Body of pancreas (tissue), 4 donors: Measurements from ENCODE around the gene STK32B. TPM values are rescaled to one million over a fixed set of nuclear protein-coding genes. Genes with fewer than 3 reads are reported as not detected.

ENCODE experiments used
- ATAC-seq: fragments of 150-250 bp; one replicate; pipeline ENCODE4 v1.9.1; 2016
- DNase-seq, 4 donors: peaks; one replicate each; pipeline ENCODE4 v3.0.0-alpha.2; 2019
- H3K27ac ChIP-seq, 4 donors: fragments of 200-600 bp; sonication (generic); 1 replicate in 3 of 4; 2 replicates in 1 of 4; pipeline versions ENCODE4 v1.5.1 to v1.6.1; 2016 to 2019; ENCODE audit warnings: mild to moderate bottlenecking in 1 of 4, mixed read lengths in 1 of 4, moderate library complexity in 1 of 4
- H3K27me3 ChIP-seq, 2 donors: fragments of 200-600 bp; sonication (generic); one replicate each; pipeline ENCODE4 v1.6.0; 2016; ENCODE audit warnings: mild to moderate bottlenecking in 1 of 2
- H3K36me3 ChIP-seq, 2 donors: fragments of 200-600 bp; sonication (generic); replicated peaks in 1 of 2; 2 replicates each; pipeline ENCODE4 v1.5.1; 2016; ENCODE audit warnings: low read depth in 2 of 2; ENCODE audit not compliant: insufficient read depth in 1 of 2
- H3K4me1 ChIP-seq: fragments of 200-600 bp; sonication (generic); one replicate; pipeline ENCODE4 v1.6.0; 2016
- H3K4me3 ChIP-seq, 2 donors: fragments of 200-600 bp; sonication (generic); 1 replicate in 1 of 2; 2 replicates in 1 of 2; pipeline ENCODE4 v1.5.1; 2016 to 2019
- H3K9me3 ChIP-seq, 3 donors: fragments of 200-600 bp; sonication (generic); 1 replicate in 2 of 3; 2 replicates in 1 of 3; pipeline ENCODE4 v1.5.1; 2016
- POLR2A ChIP-seq, 3 donors: fragments of 450-650 bp; IDR thresholded peaks; one replicate each; pipeline ENCODE4 v1.6.1; 2016; ENCODE audit warnings: antibody characterized with exemption in 3 of 3, mild to moderate bottlenecking in 2 of 3
- WGBS, 2 donors: methylation state at CpG; one replicate each; pipeline ENCODE4 v1.1.5; 2017; 5-methylcytosine and 5-hydroxymethylcytosine counted together
- intact Hi-C: fragments of 100-400 bp; cut with DNase I; formaldehyde crosslinking; loops from one replicate; pipeline ENCODE4 v1.15.1; 2023
- total RNA-seq, 2 donors: library from RNA; depleted of rRNA; stranded (reverse); fragments of >200 nt; gene quantifications; one replicate each; pipeline ENCODE4 v1.1.0, GENCODE V29; 2016
- TF ChIP-seq, protein P1 (sequence below), 7 experiments: fragments of 450-650 bp in 4 of 7; fragments of 200-600 bp in 3 of 7; sonication (generic) in 3 of 7; IDR thresholded peaks; one replicate each; pipeline ENCODE4 v1.5.1; 2016 to 2019; ENCODE audit warnings: antibody characterized with exemption in 7 of 7

STK32B gene
- total RNA-seq, 2 donors from 2014 or later, result 1.3 to 4.9 TPM

DNA sequence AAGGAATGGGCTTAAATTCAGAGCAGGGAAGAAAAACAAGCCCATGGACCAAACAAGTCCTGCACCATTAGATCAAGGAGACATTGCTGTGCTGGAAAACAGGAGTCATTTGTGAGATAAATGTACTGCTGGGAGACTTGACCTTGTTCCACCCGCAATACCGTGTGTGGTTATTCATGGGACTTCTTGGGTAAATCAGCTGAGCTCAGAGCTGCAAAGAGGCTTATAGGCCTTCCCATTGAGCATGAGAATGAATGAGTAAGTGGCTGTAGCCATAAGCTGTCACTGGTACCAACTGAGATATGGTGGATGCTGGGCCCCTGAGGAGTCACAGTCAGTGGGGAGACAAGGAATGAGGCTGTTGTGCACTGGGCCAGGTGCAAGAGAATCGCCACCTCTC is 29.7 kb upstream of the STK32B start:
- no peak for TF ChIP-seq POLR2A (IDR thresholded peaks at IDR 0.05)
- TF ChIP-seq, protein P1, sequence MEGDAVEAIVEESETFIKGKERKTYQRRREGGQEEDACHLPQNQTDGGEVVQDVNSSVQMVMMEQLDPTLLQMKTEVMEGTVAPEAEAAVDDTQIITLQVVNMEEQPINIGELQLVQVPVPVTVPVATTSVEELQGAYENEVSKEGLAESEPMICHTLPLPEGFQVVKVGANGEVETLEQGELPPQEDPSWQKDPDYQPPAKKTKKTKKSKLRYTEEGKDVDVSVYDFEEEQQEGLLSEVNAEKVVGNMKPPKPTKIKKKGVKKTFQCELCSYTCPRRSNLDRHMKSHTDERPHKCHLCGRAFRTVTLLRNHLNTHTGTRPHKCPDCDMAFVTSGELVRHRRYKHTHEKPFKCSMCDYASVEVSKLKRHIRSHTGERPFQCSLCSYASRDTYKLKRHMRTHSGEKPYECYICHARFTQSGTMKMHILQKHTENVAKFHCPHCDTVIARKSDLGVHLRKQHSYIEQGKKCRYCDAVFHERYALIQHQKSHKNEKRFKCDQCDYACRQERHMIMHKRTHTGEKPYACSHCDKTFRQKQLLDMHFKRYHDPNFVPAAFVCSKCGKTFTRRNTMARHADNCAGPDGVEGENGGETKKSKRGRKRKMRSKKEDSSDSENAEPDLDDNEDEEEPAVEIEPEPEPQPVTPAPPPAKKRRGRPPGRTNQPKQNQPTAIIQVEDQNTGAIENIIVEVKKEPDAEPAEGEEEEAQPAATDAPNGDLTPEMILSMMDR (IDR thresholded peaks at IDR 0.05), result no peak
- DNase-seq (no peak), ATAC-seq (no peak)
- Histone ChIP-seq H3K4me3 (no peak overlapping the region), H3K9me3 (no peaks in the 10 kb centered on the region), H3K27me3 (no peaks in the 10 kb centered on the region), H3K4me1 (no peaks in the 10 kb centered on the region), H3K27ac (no peak overlapping the region), H3K36me3 (no peaks in the 10 kb centered on the region)
- 40 to 42% methylated on average over 3 of the region's 3 CpGs for WGBS, 2 donors
- intact Hi-C loops, result no loop called here

DNA sequence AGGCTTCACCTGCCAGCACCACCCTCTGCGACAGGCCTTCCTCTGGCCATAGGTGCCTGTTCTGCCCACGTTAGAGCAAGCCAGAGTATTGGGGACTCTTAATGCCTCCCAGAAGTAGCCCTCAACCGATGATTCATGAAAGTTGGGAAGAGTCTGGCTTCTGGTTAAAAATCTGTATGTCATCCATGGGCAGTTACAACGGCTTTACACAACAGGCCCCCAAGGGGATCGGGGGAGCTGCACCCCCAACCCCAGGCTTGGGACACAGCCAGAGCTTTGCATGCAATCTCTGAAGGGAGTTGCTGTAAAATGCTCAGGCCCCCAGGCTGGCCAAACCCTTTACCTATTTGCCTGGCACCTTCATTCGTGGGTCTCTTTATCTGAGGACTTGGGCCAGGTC is 26.6 kb upstream of the STK32B start:
- TF ChIP-seq, protein P1 (IDR thresholded peaks at IDR 0.05), result no peak
- TF ChIP-seq POLR2A (IDR thresholded peaks at IDR 0.05), result no peak
- Histone ChIP-seq H3K36me3 (no peaks in the 10 kb centered on the region), H3K27me3 (no peaks in the 10 kb centered on the region), H3K4me1 (no peaks in the 10 kb centered on the region), H3K4me3 (no peak overlapping the region), H3K27ac (no peak overlapping the region), H3K9me3 (peaks cover 0 to 4% (median 0%) of the 10 kb centered on the region in 3 donors)
- WGBS, 2 donors, result 52 to 60% methylated on average over 6 of the region's 6 CpGs
- DNase-seq (peak in 1 of 4 donors; percentile 22), ATAC-seq (no peak)
- intact Hi-C loops, result no loop called here

DNA sequence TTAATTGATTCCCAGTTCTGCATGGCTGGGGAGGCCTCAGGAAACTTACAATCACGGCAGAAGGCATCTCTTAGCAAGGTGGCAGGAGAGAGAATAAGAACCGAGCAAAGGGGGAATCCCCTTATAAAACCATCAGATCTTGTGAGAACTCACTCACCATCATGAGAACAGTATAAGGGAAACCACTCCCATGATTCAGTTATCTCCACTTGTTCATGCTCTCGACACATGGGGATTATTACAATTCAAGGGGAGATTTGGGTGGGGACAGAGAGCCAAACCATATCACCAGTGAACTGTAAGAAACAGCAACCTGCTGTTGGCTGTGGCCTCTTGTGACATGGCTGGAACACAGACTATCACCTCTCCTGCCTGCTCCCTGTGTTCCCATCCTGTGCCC is 24.9 kb upstream of the STK32B start:
- Histone ChIP-seq H3K4me1 (no peaks in the 10 kb centered on the region), H3K27ac (no peak overlapping the region), H3K9me3 (peaks cover 0 to 4% (median 0%) of the 10 kb centered on the region in 3 donors), H3K27me3 (no peaks in the 10 kb centered on the region), H3K36me3 (no peaks in the 10 kb centered on the region), H3K4me3 (no peak overlapping the region)
- TF ChIP-seq, protein P1 (IDR thresholded peaks at IDR 0.05), result no peak
- TF ChIP-seq POLR2A (IDR thresholded peaks at IDR 0.05), result no peak
- WGBS, 2 donors, result 53 to 60% methylated on average over 3 of the region's 3 CpGs
- intact Hi-C loops, result no loop called here
- ATAC-seq (no peak), DNase-seq (no peak)

DNA sequence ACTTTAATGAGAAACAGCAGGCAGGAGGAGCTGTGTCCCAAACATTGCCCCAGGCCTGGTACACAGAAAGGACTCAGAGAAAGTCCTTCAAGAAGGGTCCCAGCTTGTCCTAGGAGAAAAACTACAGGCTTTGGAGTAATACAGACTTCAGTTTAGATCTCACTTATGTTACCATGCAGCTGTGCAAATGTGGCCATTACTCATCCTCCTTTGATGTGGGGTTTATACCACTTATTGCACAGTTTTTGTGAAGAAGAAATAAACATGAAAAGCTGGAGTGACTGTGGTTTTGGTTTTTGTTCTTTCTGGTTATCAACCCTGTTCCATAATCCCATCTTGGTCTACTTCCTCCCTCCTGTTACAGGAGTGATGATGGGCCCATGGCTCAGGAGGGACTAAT is 23.9 kb upstream of the STK32B start:
- H3K36me3 ChIP-seq, result no peaks in the 10 kb centered on the region
- ATAC-seq, result no peak
- intact Hi-C loops, result no loop called here
- no peak overlapping the region for H3K4me3 ChIP-seq
- TF ChIP-seq, protein P1 (IDR thresholded peaks at IDR 0.05), result no peak
- TF ChIP-seq POLR2A (IDR thresholded peaks at IDR 0.05), result no peak
- no peak overlapping the region for H3K27ac ChIP-seq
- H3K27me3 ChIP-seq, result no peaks in the 10 kb centered on the region
- no peaks in the 10 kb centered on the region for H3K4me1 ChIP-seq
- peaks cover 0 to 4% (median 0%) of the 10 kb centered on the region in 3 donors for H3K9me3 ChIP-seq
- no peak for DNase-seq

DNA sequence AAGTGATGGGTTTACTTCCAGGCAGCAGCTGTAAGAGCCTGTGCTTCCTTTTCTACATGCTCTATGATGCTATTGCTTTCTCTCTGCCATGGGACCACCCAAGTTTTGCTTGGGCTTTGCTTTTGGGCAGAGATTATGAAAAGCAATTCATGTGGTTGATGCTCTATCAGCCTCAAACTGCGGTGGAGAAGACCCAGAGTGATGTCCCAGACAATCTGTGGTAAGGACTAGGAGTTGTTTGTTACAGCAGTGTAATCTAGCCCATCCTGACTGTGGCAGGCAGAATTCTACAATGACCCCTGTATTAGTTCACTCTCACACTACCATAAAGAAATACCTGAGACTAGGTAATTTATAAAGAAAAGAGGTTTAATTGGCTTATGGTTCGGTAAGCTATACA is 22.8 kb upstream of the STK32B start:
- no peak overlapping the region for H3K4me3 ChIP-seq
- H3K36me3 ChIP-seq, result no peaks in the 10 kb centered on the region
- TF ChIP-seq, protein P1 (IDR thresholded peaks at IDR 0.05), result no peak
- no peak for TF ChIP-seq POLR2A (IDR thresholded peaks at IDR 0.05)
- no peak overlapping the region for H3K27ac ChIP-seq
- intact Hi-C loops, result no loop called here
- DNase-seq, result no peak
- no peak for ATAC-seq
- peaks cover 0 to 4% (median 0%) of the 10 kb centered on the region in 3 donors for H3K9me3 ChIP-seq
- 67 to 73% methylated on average over 2 of the region's 2 CpGs for WGBS, 2 donors
- H3K4me1 ChIP-seq, result no peaks in the 10 kb centered on the region
- no peaks in the 10 kb centered on the region for H3K27me3 ChIP-seq
